ENCODE data around the gene JAZF1. TPM values are rescaled to one million over a fixed set of nuclear protein-coding genes. Genes with fewer than 3 reads are reported as not detected.

JAZF1 gene
- total and polyA plus RNA-seq, 2 experiments from 2014 or later, result 9.5 to 12.1 TPM

- no peaks in the 10 kb centered on the region for H3K9me3 ChIP-seq (ENCODE audit: low read depth)
- H3K27me3 ChIP-seq, result no peaks in the 10 kb centered on the region
- H3K9me2 ChIP-seq (replicated peaks; ENCODE audit: insufficient read depth), result no peaks in the 10 kb centered on the region
- WGBS (ENCODE audit: low lambda C conversion rate, missing lambda C conversion rate), result 70% methylated on average over 3 of the region's 3 CpGs
- H3K4me3 ChIP-seq, result no peak overlapping the region
- no peak overlapping the region for H3K4me2 ChIP-seq
- no peak for DNase-seq (ENCODE audit: low spot score)
- H3K27ac ChIP-seq, result no peak overlapping the region
- H3K4me1 ChIP-seq (ENCODE audit: insufficient read depth), result no peaks in the 10 kb centered on the region
- no peaks in the 10 kb centered on the region for H3K36me3 ChIP-seq (replicated peaks; ENCODE audit: insufficient read depth, low read depth)
- no peak for TF ChIP-seq EZH2phosphoT487 (IDR thresholded peaks at IDR 0.05; ENCODE audit: low read depth, severe bottlenecking, unreplicated experiment)
- no peak for TF ChIP-seq CTCF (IDR thresholded peaks at IDR 0.05; ENCODE audit: poor library complexity)
- no peak for TF ChIP-seq EZH2 (IDR thresholded peaks at IDR 0.05; ENCODE audit: borderline replicate concordance)
- H2AFZ ChIP-seq, result no peak overlapping the region
- H3K79me2 ChIP-seq, result no peaks in the 10 kb centered on the region
- H4K20me1 ChIP-seq (ENCODE audit: insufficient read depth, poor library complexity, severe bottlenecking), result no peaks in the 10 kb centered on the region
These were observed 18.5 kb upstream of the JAZF1 start for GRCh38 chr7:28199021-28199510.

GRCh38 chr7:28195910-28196620 is 15.5 kb upstream of the JAZF1 start:
- Histone ChIP-seq H3K4me3 (no peak overlapping the region), H3K9me2 (replicated peaks; ENCODE audit: insufficient read depth) (no peaks in the 10 kb centered on the region), H3K4me2 (no peak overlapping the region), H3K27ac (no peak overlapping the region), H4K20me1 (ENCODE audit: insufficient read depth, poor library complexity, severe bottlenecking) (no peaks in the 10 kb centered on the region), H3K4me1 (ENCODE audit: insufficient read depth) (no peaks in the 10 kb centered on the region), H3K9me3 (ENCODE audit: low read depth) (no peaks in the 10 kb centered on the region), H2AFZ (no peak overlapping the region), H3K36me3 (replicated peaks; ENCODE audit: insufficient read depth, low read depth) (no peaks in the 10 kb centered on the region), H3K27me3 (no peaks in the 10 kb centered on the region), H3K79me2 (no peaks in the 10 kb centered on the region)
- no peak for TF ChIP-seq EZH2phosphoT487 (IDR thresholded peaks at IDR 0.05; ENCODE audit: low read depth, severe bottlenecking, unreplicated experiment)
- TF ChIP-seq CTCF (IDR thresholded peaks at IDR 0.05; ENCODE audit: poor library complexity), result no peak
- TF ChIP-seq EZH2 (IDR thresholded peaks at IDR 0.05; ENCODE audit: borderline replicate concordance), result no peak
- 79% methylated on average over 4 of the region's 4 CpGs for WGBS (ENCODE audit: low lambda C conversion rate, missing lambda C conversion rate)
- no peak for DNase-seq (ENCODE audit: low spot score)

GRCh38 chr7:28192786-28193585 is 12.4 kb upstream of the JAZF1 start:
- TF ChIP-seq EZH2phosphoT487 (IDR thresholded peaks at IDR 0.05; ENCODE audit: low read depth, severe bottlenecking, unreplicated experiment), result no peak
- no peak for TF ChIP-seq CTCF (IDR thresholded peaks at IDR 0.05; ENCODE audit: poor library complexity)
- TF ChIP-seq EZH2 (IDR thresholded peaks at IDR 0.05; ENCODE audit: borderline replicate concordance), result no peak
- Histone ChIP-seq H2AFZ (no peak overlapping the region), H3K4me3 (no peak overlapping the region), H3K4me2 (no peak overlapping the region), H3K9me2 (replicated peaks; ENCODE audit: insufficient read depth) (no peaks in the 10 kb centered on the region), H3K4me1 (ENCODE audit: insufficient read depth) (no peaks in the 10 kb centered on the region), H3K9me3 (ENCODE audit: low read depth) (no peaks in the 10 kb centered on the region), H3K36me3 (replicated peaks; ENCODE audit: insufficient read depth, low read depth) (no peaks in the 10 kb centered on the region), H4K20me1 (ENCODE audit: insufficient read depth, poor library complexity, severe bottlenecking) (no peaks in the 10 kb centered on the region), H3K27me3 (no peaks in the 10 kb centered on the region), H3K79me2 (no peaks in the 10 kb centered on the region), H3K27ac (no peak overlapping the region)
- no peak for DNase-seq (ENCODE audit: low spot score)
- WGBS (ENCODE audit: low lambda C conversion rate, missing lambda C conversion rate), result 85% methylated on average over 7 of the region's 7 CpGs

All from hepatocyte (in vitro differentiated cells).